ENCODE measurements around the gene HES2. TPM values are rescaled to one million over a fixed set of nuclear protein-coding genes. Genes with fewer than 3 reads are reported as not detected.
"Not testable (repeated sequence)": the region's sequence is repeated elsewhere in the genome, so short reads cannot be mapped to it uniquely, and the experiment has no call there.

Gene HES2
- total and polyA plus RNA-seq, 2 of the 4 experiments (the other 2 are of a cell fraction): not detected

DNA sequence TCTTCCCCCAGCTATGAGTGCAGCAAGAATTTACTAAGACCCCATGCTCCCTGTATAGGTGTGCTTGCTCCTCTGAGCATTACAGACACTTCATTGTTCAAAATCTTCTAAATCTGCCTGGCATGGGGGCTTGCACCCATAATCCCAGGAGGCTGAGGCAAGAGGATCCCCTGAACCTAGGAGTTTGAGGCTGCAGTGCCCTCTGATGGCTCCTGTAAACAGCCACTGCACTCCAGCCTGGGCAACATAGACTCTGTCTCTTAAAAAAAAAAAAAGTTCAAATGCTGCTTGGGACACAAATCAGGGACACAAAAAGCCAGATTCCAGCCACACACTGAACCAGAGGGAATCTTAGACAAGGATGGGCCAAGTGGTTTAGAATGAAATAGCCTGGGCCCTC, 22.7 kb downstream of the HES2 start:
- Histone ChIP-seq H3K4me2 (ENCODE audit: low read depth, low read length) (no peak overlapping the region), H3K36me3 (ENCODE audit: control insufficient read depth, insufficient read depth, low read length) (no peaks in the 10 kb centered on the region), H3K18ac (ENCODE audit: low read depth, low read length) (no peak overlapping the region), H3K79me1 (ENCODE audit: low read depth in 1 of 2, low read length in 2 of 2) (peaks cover 5 to 16% of the 10 kb centered on the region in 2 experiments), H2AK5ac (ENCODE audit: low read depth, low read length) (no peak overlapping the region), H4K8ac (ENCODE audit: low read depth in 2 of 2, low read length in 2 of 2) (no peak overlapping the region), H3K4me1 (ENCODE audit: control insufficient read depth, insufficient read depth, low read length) (peaks cover 9% of the 10 kb centered on the region), H3K56ac (ENCODE audit: extremely low read depth, insufficient read depth, low read length) (no peak overlapping the region), H3K4me3 (ENCODE audit: insufficient read depth, low read depth, low read length) (no peak overlapping the region), H2BK120ac (ENCODE audit: low read depth, low read length) (no peak overlapping the region), H4K20me1 (ENCODE audit: insufficient read depth, low read length) (0 out of 2 replicates have a peak, but pooled peaks cover 5% of the 10 kb centered on the region), H3K9me3 (ENCODE audit: control insufficient read depth, insufficient read depth, low read length) (no peaks in the 10 kb centered on the region), H2BK5ac (ENCODE audit: low read depth, low read length, poor library complexity, severe bottlenecking) (no peak overlapping the region), H2AK9ac (replicated peaks; ENCODE audit: low read depth, low read length, poor library complexity) (no peak overlapping the region), H2AFZ (replicated peaks; ENCODE audit: low read length, poor library complexity) (no peak overlapping the region), H3K9me1 (ENCODE audit: insufficient read depth, low read length) (peaks cover 2% of the 10 kb centered on the region), H4K5ac (ENCODE audit: low read depth, low read length) (no peak overlapping the region), H3K4ac (ENCODE audit: low read depth, low read length) (no peak overlapping the region), H3K9ac (ENCODE audit: low read depth, low read length) (no peak overlapping the region), H2BK20ac (ENCODE audit: low read depth, low read length) (no peak overlapping the region), H3K14ac (replicated peaks; ENCODE audit: low read depth, low read length) (no peak overlapping the region), H3K27me3 (ENCODE audit: control insufficient read depth, insufficient read depth, low read length) (peaks cover 3% of the 10 kb centered on the region; the same call in 1 of the 2 replicates), H3K27ac (ENCODE audit: insufficient read depth, low read length) (no peak overlapping the region), H4K91ac (ENCODE audit: insufficient read depth, low read depth, low read length) (no peak overlapping the region), H2BK15ac (ENCODE audit: low read depth, low read length) (no peak overlapping the region), H3K23ac (ENCODE audit: low read depth, low read length) (no peak overlapping the region)
- dilution Hi-C loops (cut with HindIII; ENCODE audit: low sequenced_read_pairs, unreplicated experiment): no loop called here
- BruUV-seq (replicated peaks): no TSS peak
- ATAC-seq (ENCODE audit: low read depth): no peak
- no peak for TF ChIP-seq CEBPB (IDR thresholded peaks at IDR 0.05; ENCODE audit: low read depth, low read length)
- TF ChIP-seq CTCF (conservative IDR thresholded peaks at IDR 0.05; ENCODE audit: low read depth, low read length): 0 out of 2 replicates have a peak, but pooled peaks have one; percentile 16
- CTCF ChIA-PET: no interaction called here
- no peak for DNase-seq
- intact Hi-C loops (cut with micrococcal nuclease): no loop called here
- in situ Hi-C loops (cut with MboI; ENCODE audit: low sequenced_read_pairs): no loop called here
- POLR2A ChIA-PET (ENCODE audit: unreplicated experiment): no interaction called here

GRCh38 chr1:6395781-6396244, 23.9 kb downstream of the HES2 start:
- H3K9ac ChIP-seq (ENCODE audit: low read depth, low read length); in situ Hi-C loops (cut with MboI; ENCODE audit: low sequenced_read_pairs); ATAC-seq (ENCODE audit: low read depth); H2BK15ac ChIP-seq (ENCODE audit: low read depth, low read length); H4K5ac ChIP-seq (ENCODE audit: low read depth, low read length); H2AK9ac ChIP-seq (replicated peaks; ENCODE audit: low read depth, low read length, poor library complexity); H3K4me2 ChIP-seq (ENCODE audit: low read depth, low read length); H3K14ac ChIP-seq (replicated peaks; ENCODE audit: low read depth, low read length); H3K27ac ChIP-seq (ENCODE audit: insufficient read depth, low read length); H3K23ac ChIP-seq (ENCODE audit: low read depth, low read length); intact Hi-C loops (cut with micrococcal nuclease); H3K18ac ChIP-seq (ENCODE audit: low read depth, low read length); H4K8ac ChIP-seq (ENCODE audit: low read depth in 2 of 2, low read length in 2 of 2); H2BK20ac ChIP-seq (ENCODE audit: low read depth, low read length); H3K36me3 ChIP-seq (ENCODE audit: control insufficient read depth, insufficient read depth, low read length); H2BK120ac ChIP-seq (ENCODE audit: low read depth, low read length); H3K9me3 ChIP-seq (ENCODE audit: control insufficient read depth, insufficient read depth, low read length); H3K4me1 ChIP-seq (ENCODE audit: control insufficient read depth, insufficient read depth, low read length); H4K91ac ChIP-seq (ENCODE audit: insufficient read depth, low read depth, low read length); H3K9me1 ChIP-seq (ENCODE audit: insufficient read depth, low read length); dilution Hi-C loops (cut with HindIII; ENCODE audit: low sequenced_read_pairs, unreplicated experiment); H3K27me3 ChIP-seq (ENCODE audit: control insufficient read depth, insufficient read depth, low read length); BruUV-seq (replicated peaks); H3K56ac ChIP-seq (ENCODE audit: extremely low read depth, insufficient read depth, low read length); H2AFZ ChIP-seq (replicated peaks; ENCODE audit: low read length, poor library complexity); H3K4me3 ChIP-seq (ENCODE audit: insufficient read depth, low read depth, low read length); DNase-seq; POLR2A ChIA-PET (ENCODE audit: unreplicated experiment); CTCF ChIA-PET; H2BK5ac ChIP-seq (ENCODE audit: low read depth, low read length, poor library complexity, severe bottlenecking); H2AK5ac ChIP-seq (ENCODE audit: low read depth, low read length); H3K4ac ChIP-seq (ENCODE audit: low read depth, low read length): not testable (repeated sequence)
- H4K20me1 ChIP-seq (ENCODE audit: insufficient read depth, low read length): peaks cover 10% of the 10 kb centered on the region; the same call in 1 of the 2 replicates
- WGBS, 2 experiments (ENCODE audit: extremely low coverage in 2 of 2, insufficient read length in 1 of 2): 92% methylated on average over 4 of the region's 34 CpGs; no CpG with 5 or more reads in 1 of the 2 experiments
- H3K79me1 ChIP-seq (ENCODE audit: low read depth in 1 of 2, low read length in 2 of 2): peaks cover 5 to 26% of the 10 kb centered on the region in 2 experiments
